Neural progenitor cell (in vitro differentiated cells): Measurements from ENCODE around the gene ZNF831. TPM values are rescaled to one million over a fixed set of nuclear protein-coding genes. Genes with fewer than 3 reads are reported as not detected.
A peak's percentile ranks its signal among the peaks of the same experiment; 100 is the strongest.

ENCODE experiments used
- DNase-seq: peaks from one replicate; pipeline ENCODE4 v3.0.0-alpha.2; 2016; ENCODE audit warnings: low spot score
- H2AFZ ChIP-seq: fragments of 200-600 bp; sonication (generic); replicated peaks from 2 replicates; pipeline ENCODE4 v1.6.1; 2016; ENCODE audit warnings: antibody characterized with exemption
- H3F3A ChIP-seq: fragments of 200-600 bp; sonication (generic); 2 replicates; pipeline ENCODE4 v1.6.1; 2016; ENCODE audit warnings: antibody characterized with exemption, low read depth
- H3K27ac ChIP-seq: fragments of 200-600 bp; sonication (generic); 2 replicates; pipeline ENCODE4 v1.5.1; 2016; ENCODE audit warnings: mild to moderate bottlenecking
- H3K27me3 ChIP-seq: fragments of 200-600 bp; sonication (generic); 2 replicates; pipeline ENCODE4 v1.6.1; 2016; ENCODE audit warnings: mild to moderate bottlenecking, moderate library complexity
- H3K36me3 ChIP-seq: fragments of 200-600 bp; sonication (generic); 2 replicates; pipeline ENCODE4 v1.5.1; 2016
- H3K4me1 ChIP-seq: fragments of 200-600 bp; sonication (generic); 2 replicates; pipeline ENCODE4 v1.6.1; 2016; ENCODE audit warnings: mixed run types
- H3K4me2 ChIP-seq: fragments of 200-600 bp; sonication (generic); 2 replicates; pipeline ENCODE4 v1.6.1; 2016
- H3K4me3 ChIP-seq: fragments of 200-600 bp; sonication (generic); 2 replicates; pipeline ENCODE4 v1.5.1; 2016
- H3K79me2 ChIP-seq: fragments of 200-600 bp; sonication (generic); 2 replicates; pipeline ENCODE4 v1.6.1; 2016; ENCODE audit warnings: low read depth
- H3K9ac ChIP-seq: fragments of 200-600 bp; sonication (generic); 2 replicates; pipeline ENCODE4 v1.6.1; 2016
- H3K9me3 ChIP-seq: fragments of 200-600 bp; sonication (generic); 2 replicates; pipeline ENCODE4 v1.5.1; 2016; ENCODE audit warnings: low read depth
- H4K20me1 ChIP-seq: fragments of 200-600 bp; sonication (generic); 2 replicates; pipeline ENCODE4 v1.6.1; 2016; ENCODE audit warnings: low read depth
- H3K27ac Mint-ChIP-seq: 3 replicates; pipeline ENCODE4 v1.8.0; 2021; ENCODE audit warnings: mixed read lengths
- H3K27me3 Mint-ChIP-seq: 2 replicates; pipeline ENCODE4 v1.8.0; 2022; ENCODE audit warnings: low read depth, mild to moderate bottlenecking, inconsistent platforms, moderate library complexity, mixed read lengths; ENCODE audit not compliant: insufficient read depth
- H3K36me3 Mint-ChIP-seq: 3 replicates; pipeline ENCODE4 v1.8.0; 2021; ENCODE audit warnings: mixed read lengths
- H3K4me1 Mint-ChIP-seq: 3 replicates; pipeline ENCODE4 v1.8.0; 2021; ENCODE audit warnings: mixed read lengths
- H3K4me3 Mint-ChIP-seq: 3 replicates; pipeline ENCODE4 v1.8.0; 2021; ENCODE audit warnings: mild to moderate bottlenecking, moderate library complexity, mixed read lengths
- H3K9me3 Mint-ChIP-seq: 3 replicates; pipeline ENCODE4 v1.8.0; 2020; ENCODE audit warnings: mixed read lengths
- CTCF ChIP-seq: fragments of 200-600 bp; sonication (generic); IDR thresholded peaks from 2 replicates; pipeline ENCODE4 v1.5.1; 2017; ENCODE audit warnings: antibody characterized with exemption, mild to moderate bottlenecking
- EZH2 ChIP-seq: fragments of 200-600 bp; sonication (generic); IDR thresholded peaks from 2 replicates; pipeline ENCODE4 v1.6.1; 2017; ENCODE audit warnings: antibody characterized with exemption, mild to moderate bottlenecking, moderate library complexity
- EZH2phosphoT487 ChIP-seq: fragments of 200-600 bp; sonication (generic); IDR thresholded peaks from 2 replicates; pipeline ENCODE4 v1.6.1; 2017; ENCODE audit warnings: antibody characterized with exemption
- total RNA-seq: library from RNA; depleted of rRNA; stranded (reverse); fragments of >200 nt; gene quantifications from 2 replicates; pipeline ENCODE4 v1.2.3, GENCODE V29; 2015; ENCODE audit warnings: low replicate concordance

ZNF831 gene
- total RNA-seq, 1 donor from 2014 or later = not detected

- peaks cover 26% of the 10 kb centered on the region for H3F3A ChIP-seq
- DNase-seq = peak; percentile 13
- H3K4me3 ChIP-seq = peak overlapping the region; percentile 4
- peaks cover 7% of the 10 kb centered on the region for H3K27me3 ChIP-seq
- Mint-ChIP-seq H3K4me1 (peaks cover 19% of the 10 kb centered on the region), H3K27me3 (peaks cover 23% of the 10 kb centered on the region), H3K4me3 (no peak overlapping the region), H3K9me3 (no peaks in the 10 kb centered on the region), H3K36me3 (no peaks in the 10 kb centered on the region), H3K27ac (no peak overlapping the region)
- H3K9me3 ChIP-seq = no peaks in the 10 kb centered on the region
- no peak for TF ChIP-seq EZH2phosphoT487
- TF ChIP-seq EZH2 = no peak
- H3K36me3 ChIP-seq = no peaks in the 10 kb centered on the region
- H3K27ac ChIP-seq = no peak overlapping the region
- H3K4me1 ChIP-seq = peaks cover 24% of the 10 kb centered on the region
- H3K4me2 ChIP-seq = peak overlapping the region; percentile 64
- no peak overlapping the region for H3K9ac ChIP-seq
- no peaks in the 10 kb centered on the region for H3K79me2 ChIP-seq
- H2AFZ ChIP-seq = no peak overlapping the region
- no peaks in the 10 kb centered on the region for H4K20me1 ChIP-seq
Measured at GRCh38 chr20:59269411-59270025, 105.9 kb downstream of the ZNF831 start.

GRCh38 chr20:59270380-59270779 is 106.8 kb downstream of the ZNF831 start:
- Histone ChIP-seq H3K27me3 (peaks cover 5% of the 10 kb centered on the region), H3K4me1 (peaks cover 24% of the 10 kb centered on the region), H3K27ac (no peak overlapping the region), H3K4me3 (no peak overlapping the region), H3K9ac (no peak overlapping the region), H4K20me1 (no peaks in the 10 kb centered on the region), H3K9me3 (no peaks in the 10 kb centered on the region), H3K4me2 (no peak overlapping the region), H3K36me3 (no peaks in the 10 kb centered on the region), H3K79me2 (no peaks in the 10 kb centered on the region), H2AFZ (no peak overlapping the region), H3F3A (peaks cover 26% of the 10 kb centered on the region)
- no peaks in the 10 kb centered on the region for H3K9me3 Mint-ChIP-seq
- H3K27me3 Mint-ChIP-seq = peaks cover 19% of the 10 kb centered on the region
- H3K4me3 Mint-ChIP-seq = no peak overlapping the region
- no peak for DNase-seq
- no peak for TF ChIP-seq EZH2
- no peak for TF ChIP-seq CTCF
- no peak for TF ChIP-seq EZH2phosphoT487
- H3K4me1 Mint-ChIP-seq = peaks cover 19% of the 10 kb centered on the region
- no peaks in the 10 kb centered on the region for H3K36me3 Mint-ChIP-seq
- no peak overlapping the region for H3K27ac Mint-ChIP-seq

- no peak for TF ChIP-seq EZH2
- no peak for TF ChIP-seq CTCF
- TF ChIP-seq EZH2phosphoT487 = no peak
- no peak overlapping the region for H2AFZ ChIP-seq
- Mint-ChIP-seq H3K9me3 (no peaks in the 10 kb centered on the region), H3K4me1 (peaks cover 13% of the 10 kb centered on the region), H3K36me3 (no peaks in the 10 kb centered on the region), H3K4me3 (no peak overlapping the region), H3K27ac (no peak overlapping the region), H3K27me3 (peaks cover 4% of the 10 kb centered on the region)
- H3F3A ChIP-seq = peaks cover 17% of the 10 kb centered on the region
- H3K36me3 ChIP-seq = no peaks in the 10 kb centered on the region
- no peak overlapping the region for H3K4me2 ChIP-seq
- no peak for DNase-seq
- no peaks in the 10 kb centered on the region for H3K9me3 ChIP-seq
- no peaks in the 10 kb centered on the region for H3K79me2 ChIP-seq
- H3K9ac ChIP-seq = no peak overlapping the region
- H3K4me3 ChIP-seq = no peak overlapping the region
- no peaks in the 10 kb centered on the region for H4K20me1 ChIP-seq
- no peak overlapping the region for H3K27ac ChIP-seq
- H3K27me3 ChIP-seq = no peaks in the 10 kb centered on the region
- peaks cover 14% of the 10 kb centered on the region for H3K4me1 ChIP-seq
Measured at GRCh38 chr20:59273739-59274357, 110.2 kb downstream of the ZNF831 start.

GRCh38 chr20:59276938-59277337 is 113.3 kb downstream of the ZNF831 start:
- Histone ChIP-seq H4K20me1 (no peaks in the 10 kb centered on the region), H3F3A (no peaks in the 10 kb centered on the region), H3K4me3 (no peak overlapping the region), H3K27me3 (peaks cover 8% of the 10 kb centered on the region), H3K27ac (no peak overlapping the region), H3K4me1 (no peaks in the 10 kb centered on the region), H3K79me2 (no peaks in the 10 kb centered on the region), H3K36me3 (no peaks in the 10 kb centered on the region), H2AFZ (no peak overlapping the region), H3K9ac (no peak overlapping the region), H3K4me2 (no peak overlapping the region), H3K9me3 (no peaks in the 10 kb centered on the region)
- Mint-ChIP-seq H3K4me3 (no peak overlapping the region), H3K9me3 (no peaks in the 10 kb centered on the region), H3K27me3 (peaks cover 2% of the 10 kb centered on the region), H3K27ac (no peak overlapping the region), H3K36me3 (no peaks in the 10 kb centered on the region), H3K4me1 (no peaks in the 10 kb centered on the region)
- TF ChIP-seq EZH2 = no peak
- no peak for TF ChIP-seq CTCF
- TF ChIP-seq EZH2phosphoT487 = no peak
- DNase-seq = no peak
